ENCODE data around the gene DLG2.

DLG2 gene

DNA sequence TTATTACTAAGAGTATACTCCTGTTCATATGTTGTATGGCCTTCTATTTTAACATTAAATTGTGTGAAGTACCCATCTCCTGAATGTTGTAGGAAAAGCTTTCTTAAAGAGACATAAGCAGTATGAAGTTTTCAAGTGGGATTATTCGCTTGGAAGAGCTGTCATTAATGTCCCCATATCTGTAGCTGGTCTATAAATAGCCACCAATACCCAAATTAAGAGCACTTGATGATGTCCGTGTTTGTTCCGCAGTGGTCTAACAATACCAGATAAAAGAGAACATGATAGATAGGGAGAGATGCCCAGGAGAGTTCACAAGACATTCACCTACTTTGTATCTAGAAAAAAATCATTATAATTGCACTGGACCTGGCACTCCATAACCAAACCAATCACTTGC, 527.6 kb downstream of the DLG2 start:
- Mint-ChIP-seq H3K4me1 (no peaks in the 10 kb centered on the region), H3K27ac (no peak overlapping the region), H3K4me3 (no peak overlapping the region), H3K9me3 (no peaks in the 10 kb centered on the region), H3K27me3 (ENCODE audit: low read depth) (no peaks in the 10 kb centered on the region), H3K36me3 (ENCODE audit: low read depth) (peaks cover 4% of the 10 kb centered on the region)
- TF ChIP-seq, protein P1, sequence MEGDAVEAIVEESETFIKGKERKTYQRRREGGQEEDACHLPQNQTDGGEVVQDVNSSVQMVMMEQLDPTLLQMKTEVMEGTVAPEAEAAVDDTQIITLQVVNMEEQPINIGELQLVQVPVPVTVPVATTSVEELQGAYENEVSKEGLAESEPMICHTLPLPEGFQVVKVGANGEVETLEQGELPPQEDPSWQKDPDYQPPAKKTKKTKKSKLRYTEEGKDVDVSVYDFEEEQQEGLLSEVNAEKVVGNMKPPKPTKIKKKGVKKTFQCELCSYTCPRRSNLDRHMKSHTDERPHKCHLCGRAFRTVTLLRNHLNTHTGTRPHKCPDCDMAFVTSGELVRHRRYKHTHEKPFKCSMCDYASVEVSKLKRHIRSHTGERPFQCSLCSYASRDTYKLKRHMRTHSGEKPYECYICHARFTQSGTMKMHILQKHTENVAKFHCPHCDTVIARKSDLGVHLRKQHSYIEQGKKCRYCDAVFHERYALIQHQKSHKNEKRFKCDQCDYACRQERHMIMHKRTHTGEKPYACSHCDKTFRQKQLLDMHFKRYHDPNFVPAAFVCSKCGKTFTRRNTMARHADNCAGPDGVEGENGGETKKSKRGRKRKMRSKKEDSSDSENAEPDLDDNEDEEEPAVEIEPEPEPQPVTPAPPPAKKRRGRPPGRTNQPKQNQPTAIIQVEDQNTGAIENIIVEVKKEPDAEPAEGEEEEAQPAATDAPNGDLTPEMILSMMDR (IDR thresholded peaks at IDR 0.05; ENCODE audit: unreplicated experiment in 3 of 3): no peak

GRCh38 chr11:85098996-85099395, 528.1 kb downstream of the DLG2 start:
- TF ChIP-seq, protein P1 (IDR thresholded peaks at IDR 0.05; ENCODE audit: unreplicated experiment in 3 of 3): no peak
- no peak overlapping the region for H3K4me3 Mint-ChIP-seq
- no peak overlapping the region for H3K27ac Mint-ChIP-seq
- H3K9me3 Mint-ChIP-seq: no peaks in the 10 kb centered on the region
- H3K4me1 Mint-ChIP-seq: no peaks in the 10 kb centered on the region
- H3K36me3 Mint-ChIP-seq (ENCODE audit: low read depth): peaks cover 4% of the 10 kb centered on the region
- H3K27me3 Mint-ChIP-seq (ENCODE audit: low read depth): no peaks in the 10 kb centered on the region

DNA sequence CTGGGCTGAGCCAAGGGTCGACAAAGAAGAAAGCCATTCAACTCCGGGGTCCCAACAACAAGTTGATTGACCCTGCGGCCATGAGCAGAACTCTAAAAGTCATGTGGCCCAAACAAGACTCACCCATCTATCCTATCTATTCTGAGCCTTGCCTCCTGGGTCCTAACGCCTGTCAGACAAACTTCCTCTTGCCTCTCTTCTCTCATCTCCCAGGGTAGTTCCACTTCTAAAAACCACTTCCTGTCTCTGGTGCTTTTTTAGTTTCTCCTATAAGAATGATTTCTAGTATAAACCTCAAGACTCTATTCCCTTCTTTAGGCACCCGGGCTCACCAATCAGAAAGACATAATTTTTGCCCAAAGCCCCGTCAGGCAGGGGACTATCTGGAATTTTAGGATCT, 530.2 kb downstream of the DLG2 start:
- Mint-ChIP-seq H3K27me3 (ENCODE audit: low read depth) (no peaks in the 10 kb centered on the region), H3K4me1 (no peaks in the 10 kb centered on the region), H3K27ac (no peak overlapping the region), H3K9me3 (no peaks in the 10 kb centered on the region), H3K36me3 (ENCODE audit: low read depth) (peaks cover 4% of the 10 kb centered on the region), H3K4me3 (no peak overlapping the region)
- TF ChIP-seq, protein P1 (IDR thresholded peaks at IDR 0.05; ENCODE audit: unreplicated experiment in 3 of 3): no peak

DNA sequence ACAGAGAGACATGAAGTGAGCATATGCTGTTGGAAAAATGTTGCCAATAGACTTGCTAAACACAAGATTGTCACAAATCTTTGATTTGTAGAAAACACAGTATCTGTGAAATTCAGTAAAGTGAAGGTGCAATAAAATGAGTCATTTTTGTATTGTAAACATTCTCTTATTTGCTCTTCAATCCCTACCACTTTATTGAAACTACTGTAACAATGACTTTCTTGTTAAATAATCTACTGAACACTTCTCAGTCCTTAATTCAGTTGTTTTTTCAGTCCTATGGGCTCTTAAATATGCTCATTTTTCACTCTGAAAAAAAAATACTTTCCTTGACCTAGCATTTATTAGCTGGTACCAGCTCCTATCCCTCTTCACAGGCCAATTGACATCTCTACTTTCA, 531.9 kb downstream of the DLG2 start:
- H3K27ac Mint-ChIP-seq: no peak overlapping the region
- no peaks in the 10 kb centered on the region for H3K27me3 Mint-ChIP-seq (ENCODE audit: low read depth)
- TF ChIP-seq, protein P1 (IDR thresholded peaks at IDR 0.05; ENCODE audit: unreplicated experiment in 3 of 3): no peak
- no peaks in the 10 kb centered on the region for H3K9me3 Mint-ChIP-seq
- H3K4me1 Mint-ChIP-seq: no peaks in the 10 kb centered on the region
- H3K36me3 Mint-ChIP-seq (ENCODE audit: low read depth): peaks cover 4% of the 10 kb centered on the region
- H3K4me3 Mint-ChIP-seq: no peak overlapping the region

DNA sequence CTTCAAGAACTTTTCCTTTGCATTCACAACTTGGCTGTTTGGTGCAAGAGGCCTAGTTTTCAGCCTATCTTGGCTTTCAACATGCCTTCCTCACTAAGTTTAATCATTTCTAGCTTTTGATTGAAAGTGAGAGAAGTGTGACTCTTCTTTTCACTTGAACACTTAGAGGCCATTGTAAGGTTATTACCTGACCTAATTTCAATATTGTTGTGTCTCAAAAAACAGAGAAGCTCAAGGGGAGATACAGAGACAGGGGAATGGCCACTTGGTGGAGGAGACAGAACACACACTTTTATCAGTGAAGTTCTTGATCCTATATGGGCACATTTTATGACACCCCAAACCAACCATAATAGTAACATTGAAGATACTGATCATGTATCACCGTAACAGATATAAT, 532.3 kb downstream of the DLG2 start:
- H3K4me1 Mint-ChIP-seq: no peaks in the 10 kb centered on the region
- peaks cover 4% of the 10 kb centered on the region for H3K36me3 Mint-ChIP-seq (ENCODE audit: low read depth)
- TF ChIP-seq, protein P1 (IDR thresholded peaks at IDR 0.05; ENCODE audit: unreplicated experiment in 3 of 3): no peak
- no peaks in the 10 kb centered on the region for H3K9me3 Mint-ChIP-seq
- no peak overlapping the region for H3K27ac Mint-ChIP-seq
- H3K27me3 Mint-ChIP-seq (ENCODE audit: low read depth): no peaks in the 10 kb centered on the region
- H3K4me3 Mint-ChIP-seq: no peak overlapping the region

DNA sequence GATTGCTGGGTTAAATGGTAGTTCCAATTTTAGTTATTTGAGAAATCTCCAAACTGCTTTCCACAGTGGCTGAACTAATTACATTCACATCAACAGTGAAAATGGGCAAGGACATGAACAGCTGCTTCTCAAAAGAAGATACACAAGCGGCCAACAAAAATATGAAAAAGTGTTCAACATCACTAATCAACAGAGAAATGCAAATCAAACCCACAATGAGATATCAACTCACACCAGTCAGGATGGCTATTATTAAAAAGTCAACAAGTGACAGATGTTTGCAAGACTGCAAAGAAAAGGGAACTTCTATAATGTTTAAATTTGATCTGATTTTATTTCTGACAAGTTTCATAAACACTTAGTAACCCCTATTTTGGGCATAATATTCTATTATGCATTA, 537.5 kb downstream of the DLG2 start:
- no peaks in the 10 kb centered on the region for H3K4me1 Mint-ChIP-seq
- H3K27ac Mint-ChIP-seq: no peak overlapping the region
- no peaks in the 10 kb centered on the region for H3K27me3 Mint-ChIP-seq (ENCODE audit: low read depth)
- H3K9me3 Mint-ChIP-seq: no peaks in the 10 kb centered on the region
- H3K4me3 Mint-ChIP-seq: no peak overlapping the region
- TF ChIP-seq, protein P1 (IDR thresholded peaks at IDR 0.05; ENCODE audit: unreplicated experiment in 3 of 3): no peak
- H3K36me3 Mint-ChIP-seq (ENCODE audit: low read depth): no peaks in the 10 kb centered on the region

Measured in nephron (organoid).